Activated gamma-delta T cell treated with anti-CD3 and anti-CD28 coated beads, Interleukin-2, amount 50 U/mL, for 16 hours (primary cell): ENCODE data around the gene KSR2.
"Not testable (repeated sequence)": the region's sequence is repeated elsewhere in the genome, so short reads cannot be mapped to it uniquely, and the experiment has no call there.

Source experiments
- DNase-seq: peaks from one replicate; pipeline ENCODE4 v3.0.0-alpha.2; 2020; ENCODE audit warnings: low read depth

Gene KSR2

DNA sequence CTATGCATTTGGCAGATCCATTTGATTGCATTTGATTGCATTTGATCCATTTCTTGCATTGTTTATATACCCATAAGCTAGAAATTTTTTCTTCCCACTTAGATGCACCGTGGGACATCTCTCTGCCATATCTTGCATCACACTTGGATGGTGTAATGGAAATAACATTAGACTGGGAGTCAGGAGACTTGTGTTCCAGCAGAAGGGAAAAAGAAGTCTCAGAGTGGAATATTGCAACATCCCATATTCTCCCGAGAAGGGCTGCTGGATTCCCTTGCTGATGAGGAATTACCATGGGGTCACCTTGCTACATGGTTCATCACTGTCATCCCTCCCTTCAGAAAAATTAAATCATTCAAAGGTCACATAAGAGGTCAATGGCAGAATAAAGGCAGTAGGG, 78.1 kb downstream of the KSR2 start:
- DNase-seq: no peak

DNA sequence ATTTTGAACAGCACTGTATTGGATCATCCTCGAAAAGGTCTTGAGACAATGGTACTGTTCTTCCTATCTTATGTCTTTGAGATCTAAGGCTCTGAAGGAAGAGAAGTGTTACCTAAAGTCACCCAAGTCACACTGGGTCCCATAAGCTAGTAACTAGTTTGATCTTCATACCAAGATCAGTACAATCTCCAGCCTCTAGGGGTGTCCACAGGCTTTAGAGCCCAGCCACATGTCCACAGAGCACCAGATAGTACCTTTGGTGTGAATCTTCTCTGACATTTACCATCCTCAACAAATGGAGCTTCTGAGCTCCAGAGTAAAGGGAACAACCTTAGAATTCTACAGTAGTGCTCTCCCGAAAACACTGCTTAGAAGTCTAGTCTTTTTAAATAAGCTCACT, 78.7 kb downstream of the KSR2 start:
- DNase-seq: no peak

DNA sequence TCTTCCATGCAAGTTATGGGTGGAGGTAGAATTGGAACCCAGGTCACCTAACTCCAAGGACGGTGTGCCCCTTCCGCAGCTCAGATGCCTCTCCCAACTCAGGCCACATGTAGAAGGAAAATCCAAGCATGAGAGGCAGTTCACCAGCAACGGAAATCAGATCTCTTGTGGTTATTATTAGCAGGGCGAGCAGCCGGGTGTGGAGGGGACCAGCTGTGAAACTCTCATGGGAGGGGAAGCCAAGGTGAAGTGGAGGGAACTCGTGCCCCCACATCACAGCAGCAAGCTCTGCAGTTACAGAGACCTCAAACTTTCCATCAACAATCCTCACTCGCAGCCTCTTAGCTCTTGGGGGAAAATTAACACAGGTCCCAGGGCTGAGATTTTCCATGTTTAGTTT, 79.7 kb downstream of the KSR2 start:
- no peak for DNase-seq

DNA sequence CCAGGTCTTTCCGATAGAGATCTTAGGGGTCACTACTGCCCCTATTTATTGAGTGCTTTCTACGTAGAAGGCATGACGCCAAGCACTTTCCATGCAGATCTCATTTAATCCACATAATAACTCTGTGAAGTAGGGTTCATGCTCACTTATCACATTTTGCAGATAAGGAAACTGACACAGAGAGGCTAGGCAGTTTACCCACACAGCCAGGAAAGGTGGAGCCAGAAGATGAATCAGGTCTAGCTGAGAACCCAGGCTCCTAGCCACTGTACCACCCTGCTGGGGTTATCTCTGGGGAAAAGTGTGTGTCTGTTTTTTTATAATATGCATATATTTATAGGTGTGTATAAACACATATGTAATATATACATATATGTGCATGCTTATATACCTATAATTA, 83.6 kb downstream of the KSR2 start:
- no peak for DNase-seq

DNA sequence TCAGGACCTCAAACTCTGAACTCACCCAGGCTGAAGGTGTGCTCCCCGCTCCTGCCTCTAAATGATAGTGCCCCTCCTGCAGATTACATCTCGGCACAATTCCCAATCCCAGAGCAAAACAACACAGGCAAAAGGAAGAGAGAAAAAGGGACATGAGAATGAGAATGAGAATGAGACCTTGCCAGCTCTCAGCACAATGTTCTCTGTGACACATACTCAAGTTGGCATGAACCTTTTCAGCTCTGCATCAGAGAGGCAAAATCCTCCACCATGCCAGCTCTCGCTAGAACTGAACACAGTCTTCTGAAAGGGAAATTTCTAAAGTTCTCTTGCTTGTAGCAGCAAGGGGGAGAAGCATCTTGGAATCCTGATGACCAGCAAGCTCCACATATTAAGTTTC, 84.6 kb downstream of the KSR2 start:
- DNase-seq: no peak

DNA sequence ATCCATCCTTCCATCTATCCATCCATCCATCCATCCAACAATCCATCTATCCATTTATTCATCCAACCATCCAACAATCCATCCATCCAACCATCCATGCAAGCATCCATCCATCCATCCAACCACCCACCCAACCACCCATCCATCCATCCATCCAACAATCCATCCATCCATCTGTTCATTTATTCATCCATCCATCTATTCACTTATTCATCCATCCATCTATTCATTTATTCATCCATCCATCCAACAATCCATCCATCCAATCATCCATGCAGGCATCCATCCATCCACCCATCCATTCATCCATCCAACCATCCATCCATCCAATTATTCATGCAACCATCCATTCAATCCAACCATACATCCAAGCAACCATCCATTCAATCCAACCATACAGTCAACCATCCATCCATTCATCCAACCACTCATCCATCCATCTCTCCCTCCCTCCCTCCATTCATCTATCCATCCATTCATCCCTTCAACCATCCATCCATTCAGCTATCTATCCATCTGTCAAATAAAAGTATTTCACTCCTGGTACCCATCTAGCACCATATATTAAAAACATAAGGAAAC, 86.1 kb downstream of the KSR2 start:
- no peak for DNase-seq

DNA sequence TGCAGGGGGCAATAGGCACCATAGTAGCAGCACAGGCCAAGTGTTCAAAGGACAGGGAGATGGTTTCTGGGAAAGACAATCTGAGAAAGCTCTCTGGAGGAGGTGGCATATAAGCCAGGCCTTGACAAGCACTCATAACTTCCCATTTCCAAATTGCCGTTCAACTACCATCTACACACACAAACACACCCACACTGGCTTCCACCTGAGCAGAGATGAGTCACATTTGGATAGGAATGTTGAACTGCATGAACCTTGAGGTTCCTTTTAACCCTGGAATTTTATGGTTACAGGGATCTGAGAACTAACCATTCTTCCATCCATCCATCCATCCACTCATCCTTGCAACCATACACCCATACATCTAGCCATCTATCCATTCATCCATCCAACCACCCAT, 86.6 kb downstream of the KSR2 start:
- no peak for DNase-seq

DNA sequence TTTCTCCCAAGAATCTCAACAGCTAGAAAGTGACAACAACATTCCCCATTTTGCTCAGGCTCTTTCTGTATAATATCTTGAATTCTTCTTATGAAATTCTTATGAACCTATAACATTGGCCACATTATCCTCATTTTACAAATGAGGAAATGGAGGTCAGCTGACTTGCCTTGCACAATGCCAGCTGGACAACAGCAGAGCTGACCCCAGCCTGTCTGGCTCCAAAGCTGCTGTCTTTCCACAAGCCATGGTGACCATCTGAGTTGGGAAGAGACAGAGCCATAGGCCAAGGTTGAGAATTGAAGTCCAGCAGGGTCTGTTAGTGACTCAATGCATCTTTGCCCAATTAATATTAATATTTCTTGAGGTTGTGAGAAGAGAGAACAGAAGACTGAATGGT, 87.3 kb downstream of the KSR2 start:
- DNase-seq: no peak

DNA sequence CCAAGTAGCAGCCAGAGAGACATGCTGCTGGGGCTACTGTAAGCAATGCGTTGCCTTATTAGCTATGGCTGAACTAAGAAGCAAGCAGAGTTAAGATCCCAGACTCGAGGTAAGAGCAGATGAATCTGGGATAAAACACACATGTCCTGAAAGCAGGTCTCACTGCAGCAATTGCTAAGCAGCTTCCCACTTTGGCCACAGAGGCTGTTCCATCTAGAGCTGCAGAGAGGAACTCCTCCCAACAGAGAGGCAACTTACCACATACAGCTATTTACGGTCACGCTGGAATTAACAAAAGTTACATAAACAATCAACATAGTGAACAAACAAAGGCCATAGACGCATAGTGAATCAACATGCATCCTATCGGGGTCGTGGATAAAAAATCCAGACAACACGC, 90.2 kb downstream of the KSR2 start:
- no peak for DNase-seq

DNA sequence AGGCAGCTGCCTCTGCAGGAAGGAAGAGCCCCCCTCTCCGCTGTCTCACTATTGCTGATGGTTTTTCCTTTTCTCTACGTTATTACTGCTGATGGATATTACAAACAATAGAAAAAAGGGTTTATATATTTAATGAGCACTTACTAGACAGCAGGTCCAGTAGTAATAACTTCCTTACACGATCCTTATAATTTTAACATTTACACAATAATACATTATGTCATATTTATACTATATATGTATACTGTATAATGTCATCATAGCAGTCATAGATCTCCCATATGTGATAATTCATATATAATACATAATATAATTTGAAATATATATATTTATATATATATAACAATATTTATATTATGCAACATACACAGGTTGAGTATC, 92.4 kb downstream of the KSR2 start:
- DNase-seq: no peak

DNA sequence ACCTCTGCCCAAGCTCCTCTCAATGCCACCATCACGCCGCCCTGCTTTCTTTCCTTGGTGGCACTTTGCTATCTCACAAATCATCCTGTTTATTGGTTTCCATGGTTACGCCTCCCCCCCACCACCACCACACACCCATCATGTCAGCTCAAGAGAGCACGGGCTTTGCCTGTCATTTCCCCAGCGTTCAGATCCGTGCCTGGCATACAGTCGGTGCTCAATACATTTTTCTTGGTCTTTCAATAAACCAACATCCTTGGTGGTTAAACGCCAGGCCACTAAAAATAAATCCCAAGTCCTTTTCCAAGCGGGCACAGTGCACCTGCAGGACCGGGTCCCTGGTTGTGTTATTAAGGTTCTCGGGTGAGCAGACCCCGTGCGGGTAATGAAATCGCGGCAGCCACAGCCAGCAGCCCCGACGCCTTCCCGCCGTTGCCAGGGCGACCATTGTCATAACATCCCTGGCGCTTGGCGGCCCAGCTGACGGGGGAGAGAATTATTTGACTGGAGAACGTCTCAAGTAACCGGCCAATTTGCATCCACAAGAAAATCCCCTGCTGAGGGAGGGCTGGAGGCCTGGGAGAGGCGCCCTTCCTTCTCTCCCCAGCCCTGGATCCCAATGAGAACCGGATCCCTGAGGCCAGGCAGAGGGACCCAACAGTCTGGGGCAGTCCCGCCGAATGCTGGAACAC, 92.9 kb downstream of the KSR2 start:
- no peak for DNase-seq

DNA sequence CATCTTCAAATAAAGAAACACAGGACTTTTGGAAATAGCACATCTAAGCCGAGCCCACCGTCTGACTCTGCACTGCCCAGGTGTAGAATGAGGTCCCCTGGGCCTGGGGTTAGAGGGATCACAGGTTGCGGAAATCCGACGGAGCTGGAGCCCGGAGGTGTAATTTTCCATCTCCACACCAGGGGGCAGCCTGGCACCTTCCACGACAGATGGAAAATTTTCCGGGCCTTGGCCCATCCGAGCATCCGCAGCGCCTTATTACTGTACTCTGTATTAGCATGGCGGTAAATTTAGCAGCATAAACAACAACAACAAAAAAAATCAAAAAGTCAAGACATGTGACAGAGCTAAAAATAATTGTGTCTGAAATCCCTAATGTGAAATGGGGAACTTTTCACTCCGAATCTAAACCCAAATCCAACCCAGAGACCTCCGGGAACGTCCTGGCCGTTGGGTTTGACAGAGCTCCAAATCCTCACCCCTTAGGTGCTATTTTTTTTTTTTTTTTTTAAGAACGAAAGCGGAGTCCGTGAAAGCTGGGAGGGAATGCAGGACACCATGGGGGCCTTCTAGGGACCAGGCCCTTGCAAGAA, 93.9 kb downstream of the KSR2 start:
- no peak for DNase-seq

DNA sequence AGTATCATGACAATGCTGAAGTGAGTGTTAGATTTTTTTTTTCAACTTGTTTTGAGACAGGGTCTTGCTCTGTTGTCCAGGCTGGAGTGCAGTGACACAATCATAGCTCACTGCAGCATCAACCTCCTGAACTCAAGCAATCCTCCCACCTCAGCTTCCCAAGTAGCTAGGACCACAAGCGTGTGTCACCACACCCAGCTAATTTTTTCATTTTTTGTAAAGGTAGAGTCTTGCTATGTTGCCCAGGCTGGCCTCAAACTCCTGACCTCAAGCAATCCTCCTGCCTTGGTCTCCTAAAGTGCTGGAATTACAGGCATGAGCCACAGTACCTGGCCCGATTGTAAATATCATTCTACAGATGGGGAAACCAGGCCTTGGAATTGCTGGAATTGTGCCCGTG, 94.6 kb downstream of the KSR2 start:
- not testable (repeated sequence) for DNase-seq

DNA sequence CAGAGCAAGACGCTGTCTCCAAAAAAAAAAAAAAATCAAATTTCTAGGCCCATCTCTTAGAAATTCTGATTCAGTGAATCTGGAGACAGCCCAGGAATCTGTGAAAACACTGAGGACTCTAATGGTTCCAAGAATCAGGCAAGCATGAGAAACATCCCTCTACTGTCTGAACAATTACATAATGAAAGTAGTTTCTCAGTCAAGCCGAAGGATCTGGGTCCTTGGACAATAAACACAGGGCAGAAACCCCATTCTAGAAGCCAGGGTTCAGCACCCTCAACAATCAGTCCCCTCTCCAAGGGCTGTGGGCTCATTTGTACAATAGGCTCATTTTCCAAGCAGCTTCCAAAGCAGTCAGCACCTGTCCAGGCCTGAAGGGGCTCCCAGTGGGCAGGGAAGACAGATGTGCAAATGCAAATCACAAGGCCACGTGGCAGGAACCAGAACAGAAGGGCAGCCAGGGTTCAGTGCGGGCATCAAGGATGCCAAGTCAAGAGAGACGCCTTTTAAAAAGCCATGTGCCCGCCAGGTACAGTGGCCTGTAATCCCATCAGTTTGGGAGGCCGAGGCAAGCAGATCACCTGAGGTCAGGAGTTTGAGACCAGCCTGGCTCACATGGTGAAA, 96.1 kb downstream of the KSR2 start:
- no peak for DNase-seq

DNA sequence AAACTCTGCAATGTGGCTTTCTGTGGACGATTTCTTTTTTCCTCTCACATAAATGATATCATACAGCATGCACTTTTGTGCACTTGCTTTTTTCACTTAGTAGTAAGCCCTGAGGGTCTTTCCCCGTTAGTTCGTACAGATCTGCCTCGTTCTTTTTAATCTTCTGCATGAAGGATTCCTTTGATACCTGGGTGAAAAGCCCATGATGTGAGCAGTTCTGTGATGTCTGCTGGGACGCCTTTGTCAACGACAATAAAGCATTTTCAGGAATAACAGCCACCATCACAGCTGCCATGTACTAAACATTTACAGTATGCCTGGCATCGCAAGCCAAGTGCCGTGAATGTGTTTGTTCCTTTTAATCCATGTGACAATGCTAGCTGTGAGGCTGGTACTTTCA, 99.2 kb downstream of the KSR2 start:
- no peak for DNase-seq

DNA sequence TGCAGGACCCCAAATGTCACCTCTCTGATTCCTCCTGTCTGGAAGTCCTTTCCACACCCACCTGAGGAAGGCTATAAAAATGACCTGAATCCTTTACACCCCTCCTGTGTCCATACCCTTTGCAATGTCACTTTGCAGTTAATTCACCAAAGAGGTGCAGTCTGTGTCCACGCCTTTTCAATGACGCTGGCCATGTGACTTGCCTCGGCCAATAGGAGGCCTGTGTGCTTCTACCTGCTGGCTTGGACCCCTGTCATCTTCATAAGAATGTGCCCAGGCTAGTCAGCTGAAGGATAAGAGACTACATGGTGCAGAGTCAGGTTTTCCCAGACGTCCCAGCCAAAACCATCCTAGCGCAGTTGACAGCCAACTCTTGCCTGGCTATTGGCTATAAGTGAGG, 101.4 kb downstream of the KSR2 start:
- no peak for DNase-seq

DNA sequence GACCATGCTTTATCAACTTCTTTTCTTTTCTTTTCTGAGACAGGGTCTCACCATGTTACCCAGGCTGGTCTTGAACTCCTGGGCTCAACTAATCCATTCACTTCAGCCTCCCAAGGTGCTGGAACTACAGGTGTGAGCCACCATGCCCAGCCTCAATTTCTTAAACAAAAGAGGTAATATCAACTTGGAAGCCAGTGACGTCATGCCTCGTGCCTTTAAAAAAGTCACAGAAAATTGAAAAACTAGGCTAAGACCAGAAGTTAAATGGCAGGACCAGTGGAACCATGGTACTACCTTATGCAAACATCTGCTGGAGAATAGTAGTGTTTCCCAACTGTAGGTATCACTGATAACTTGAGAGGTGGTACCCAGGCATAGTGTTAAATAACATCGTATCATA, 103.3 kb downstream of the KSR2 start:
- DNase-seq: no peak

DNA sequence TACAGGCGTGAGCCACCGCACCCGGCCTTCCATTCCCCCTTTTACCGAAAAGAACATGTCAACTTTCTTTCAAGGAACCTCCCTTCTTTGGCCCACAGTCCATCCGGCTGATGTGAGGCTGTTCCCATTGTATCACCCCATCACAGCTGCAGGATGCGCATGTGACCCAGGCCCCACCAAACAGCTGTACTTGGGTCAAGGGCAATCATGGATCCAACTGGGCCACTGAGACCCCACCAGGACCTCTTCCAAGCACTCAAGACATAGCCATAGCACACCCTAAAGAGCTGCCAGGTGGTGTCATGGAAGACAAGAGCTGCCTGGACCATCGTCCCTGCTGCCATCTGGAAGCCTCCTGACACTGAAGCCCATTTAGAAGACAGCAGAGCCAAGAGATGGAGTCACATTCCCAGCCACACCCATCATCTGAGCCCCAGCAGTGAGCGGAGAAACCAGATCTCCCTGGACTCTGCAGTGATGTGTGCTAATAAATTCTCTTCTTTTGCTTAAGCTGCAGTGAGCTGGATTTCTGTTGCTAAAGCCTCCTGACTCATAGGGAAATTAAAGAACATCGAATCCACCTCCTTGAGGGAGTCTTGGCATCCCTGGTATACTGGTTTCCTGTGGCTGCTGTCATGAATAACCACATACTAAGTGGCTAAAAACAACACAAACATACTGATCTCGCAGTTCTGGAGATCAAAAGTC, 105.6 kb downstream of the KSR2 start:
- DNase-seq: no peak

DNA sequence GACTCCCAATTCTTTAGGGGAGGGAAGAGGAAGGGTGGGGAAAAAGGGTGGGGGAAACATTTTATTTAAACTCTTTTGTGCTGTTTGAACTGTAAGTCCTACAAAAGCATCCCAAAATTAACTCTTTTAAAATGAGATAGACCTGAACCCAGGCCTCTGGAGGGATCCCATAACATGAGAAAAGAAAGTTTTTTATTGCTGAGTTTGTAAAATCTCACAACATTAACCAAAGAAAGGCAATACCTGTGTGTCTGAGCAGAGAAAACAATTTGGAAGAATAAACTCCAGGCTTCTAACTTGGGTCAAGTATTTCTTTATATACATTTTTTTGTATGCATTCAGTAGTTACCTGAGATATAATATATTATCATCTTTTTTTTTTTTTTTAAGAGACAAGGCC, 107.1 kb downstream of the KSR2 start:
- DNase-seq: no peak

DNA sequence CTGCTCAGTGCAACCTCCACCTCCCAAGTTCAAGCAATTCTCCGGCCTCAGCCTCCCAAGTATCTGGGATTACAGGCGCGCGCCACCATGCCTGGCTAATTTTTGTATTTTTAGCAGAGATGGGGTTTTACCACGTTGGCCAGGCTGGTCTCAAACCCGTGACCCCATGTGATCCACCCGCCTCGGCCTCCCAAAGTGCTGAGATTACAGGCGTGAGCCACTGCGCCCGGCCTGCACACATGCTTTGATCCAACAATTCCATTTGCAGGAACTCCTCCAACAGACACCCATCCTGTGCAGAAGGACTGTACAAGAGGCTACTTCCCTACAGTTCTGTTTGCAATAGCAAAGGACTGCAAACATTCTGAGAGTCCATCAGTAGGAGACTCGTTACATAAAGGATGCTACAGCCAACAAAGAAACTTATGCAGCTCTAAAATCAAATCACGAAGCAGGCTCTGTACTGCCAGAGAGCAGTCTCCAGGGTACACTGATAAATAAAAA, 108.0 kb downstream of the KSR2 start:
- not testable (repeated sequence) for DNase-seq

DNA sequence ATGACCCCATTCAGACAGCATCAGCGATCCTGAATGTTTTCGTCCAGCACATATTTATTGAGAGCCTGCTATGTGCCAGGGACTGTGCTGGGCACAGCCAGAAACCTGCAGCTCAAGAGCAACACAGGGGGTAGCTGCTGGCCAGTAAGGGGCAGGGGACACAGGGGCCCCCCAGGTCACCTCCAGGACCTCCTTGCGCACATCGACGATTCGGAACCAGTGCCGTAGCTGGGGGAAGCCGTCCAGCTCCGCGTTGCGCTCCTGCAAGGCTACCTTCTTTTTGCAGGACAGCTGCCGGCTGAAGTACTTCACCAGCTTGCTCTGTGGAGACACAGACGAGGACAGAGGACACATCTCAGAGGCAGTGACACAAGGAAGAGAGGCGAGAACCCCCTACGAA, 108.7 kb downstream of the KSR2 start:
- no peak for DNase-seq
